ENCODE measurements around the gene CPEB4.

The CPEB4 gene

GRCh38 chr5:173911623-173912022 is 23.5 kb downstream of the CPEB4 start:
- no peak for DNase-seq (ENCODE audit: low read depth in 2 of 3, low spot score in 2 of 3)

GRCh38 chr5:173913686-173914321 is 25.7 kb downstream of the CPEB4 start:
- DNase-seq (ENCODE audit: low read depth in 2 of 3, low spot score in 2 of 3), result no peak

GRCh38 chr5:173915310-173916014 is 27.3 kb downstream of the CPEB4 start:
- no peak for DNase-seq (ENCODE audit: low read depth in 2 of 3, low spot score in 2 of 3)

GRCh38 chr5:173916233-173916632 is 28.1 kb downstream of the CPEB4 start:
- DNase-seq (ENCODE audit: low read depth in 2 of 3, low spot score in 2 of 3), result no peak

- no peak for DNase-seq (ENCODE audit: low read depth in 2 of 3, low spot score in 2 of 3)
These were observed 29.9 kb downstream of the CPEB4 start for GRCh38 chr5:173917788-173918786.

GRCh38 chr5:173919443-173919842 is 31.3 kb downstream of the CPEB4 start:
- no peak for DNase-seq (ENCODE audit: low read depth in 2 of 3, low spot score in 2 of 3)

GRCh38 chr5:173920024-173920753 is 32.0 kb downstream of the CPEB4 start:
- no peak for DNase-seq (ENCODE audit: low read depth in 2 of 3, low spot score in 2 of 3)

- no peak for DNase-seq (ENCODE audit: low read depth in 2 of 3, low spot score in 2 of 3)
These were observed 32.9 kb downstream of the CPEB4 start for GRCh38 chr5:173920866-173921555.

GRCh38 chr5:173922527-173922926 is 34.4 kb downstream of the CPEB4 start:
- no peak for DNase-seq (ENCODE audit: low read depth in 2 of 3, low spot score in 2 of 3)

GRCh38 chr5:173923218-173924095 is 35.3 kb downstream of the CPEB4 start:
- DNase-seq (ENCODE audit: low read depth in 2 of 3, low spot score in 2 of 3), result no peak

- DNase-seq (ENCODE audit: low read depth in 2 of 3, low spot score in 2 of 3), result no peak
These were observed 36.8 kb downstream of the CPEB4 start for GRCh38 chr5:173924899-173925298.

- DNase-seq (ENCODE audit: low read depth in 2 of 3, low spot score in 2 of 3), result no peak
These were observed 37.4 kb downstream of the CPEB4 start for GRCh38 chr5:173925449-173926071.

- no peak for DNase-seq (ENCODE audit: low read depth in 2 of 3, low spot score in 2 of 3)
These were observed 38.2 kb downstream of the CPEB4 start for GRCh38 chr5:173926359-173926758.

- DNase-seq (ENCODE audit: low read depth in 2 of 3, low spot score in 2 of 3), result no peak
These were observed 40.9 kb downstream of the CPEB4 start for GRCh38 chr5:173928871-173929574.

- DNase-seq (ENCODE audit: low read depth in 2 of 3, low spot score in 2 of 3), result no peak
These were observed 44.6 kb downstream of the CPEB4 start for GRCh38 chr5:173932695-173933139.

GRCh38 chr5:173933901-173934300 is 45.8 kb downstream of the CPEB4 start:
- no peak for DNase-seq (ENCODE audit: low read depth in 2 of 3, low spot score in 2 of 3)

GRCh38 chr5:173935396-173935795 is 47.2 kb downstream of the CPEB4 start:
- no peak for DNase-seq (ENCODE audit: low read depth in 2 of 3, low spot score in 2 of 3)

GRCh38 chr5:173940269-173940668 is 52.1 kb downstream of the CPEB4 start:
- no peak for DNase-seq (ENCODE audit: low read depth in 2 of 3, low spot score in 2 of 3)

Measured in activated CD8-positive, alpha-beta memory T cell treated with anti-CD3 and anti-CD28 coated beads for 48 hours (primary cell).